CD8-positive, alpha-beta memory T cell (primary cell): ENCODE data around the gene BECN2. TPM values are rescaled to one million over a fixed set of nuclear protein-coding genes. Genes with fewer than 3 reads are reported as not detected.
A peak's percentile ranks its signal among the peaks of the same experiment; 100 is the strongest.

Experiments
- CTCF ChIA-PET: fragments of 350-600 bp; sonication (Branson Sonifier 250); formaldehyde crosslinking; loops from one replicate; lab custom pipeline; 2021; ENCODE audit warnings: antibody characterized with exemption; lab: Charles Lee
- POLR2A ChIA-PET: fragments of 350-600 bp; sonication (Branson Sonifier 250); formaldehyde crosslinking; loops from one replicate; lab custom pipeline; 2021; ENCODE audit warnings: antibody characterized with exemption; lab: Charles Lee
- DNase-seq, 5 donors: peaks; one replicate each; pipeline versions ENCODE4 v3.0.0 to v3.0.0-alpha.2; 2020 to 2022; ENCODE audit warnings: mixed read lengths in 1 of 5
- H3K27ac ChIP-seq: one replicate; pipeline ENCODE4 v1.7.0; 2013; ENCODE audit warnings: low read depth, mild to moderate bottlenecking, low read length, moderate library complexity
- H3K27me3 ChIP-seq: 2 replicates; pipeline ENCODE4 v1.7.0; 2013; ENCODE audit warnings: low read length, mild to moderate bottlenecking; ENCODE audit not compliant: insufficient read depth, poor library complexity, severe bottlenecking
- H3K36me3 ChIP-seq: 2 replicates; pipeline ENCODE4 v1.7.0; 2013; ENCODE audit warnings: mild to moderate bottlenecking, low read length, moderate library complexity; ENCODE audit not compliant: insufficient read depth
- H3K4me1 ChIP-seq: 2 replicates; pipeline ENCODE4 v1.7.0; 2013; ENCODE audit warnings: mild to moderate bottlenecking, low read length, moderate library complexity; ENCODE audit not compliant: insufficient read depth
- H3K4me3 ChIP-seq: 2 replicates; pipeline ENCODE4 v1.7.0; 2013; ENCODE audit warnings: mild to moderate bottlenecking, low read length
- H3K9me3 ChIP-seq: 2 replicates; pipeline ENCODE4 v1.7.0; 2013; ENCODE audit warnings: mild to moderate bottlenecking, low read length
- H3K27ac Mint-ChIP-seq, 8 donors: one replicate each; pipeline ENCODE4 v1.8.0; 2020 to 2021; ENCODE audit warnings: mixed read lengths in 8 of 8, mild to moderate bottlenecking in 6 of 8, inconsistent platforms in 3 of 8, moderate library complexity in 3 of 8
- H3K27me3 Mint-ChIP-seq, 2 donors: one replicate each; pipeline ENCODE4 v1.8.0; 2020 to 2021; ENCODE audit warnings: mixed read lengths in 2 of 2, mild to moderate bottlenecking in 1 of 2, moderate library complexity in 1 of 2
- H3K36me3 Mint-ChIP-seq, 3 donors: one replicate each; pipeline ENCODE4 v1.8.0; 2020 to 2021; ENCODE audit warnings: mixed read lengths in 3 of 3, inconsistent platforms in 1 of 3, mild to moderate bottlenecking in 1 of 3
- H3K4me1 Mint-ChIP-seq, 3 donors: one replicate each; pipeline ENCODE4 v1.8.0; 2020 to 2021; ENCODE audit warnings: mixed read lengths in 3 of 3, inconsistent platforms in 1 of 3, mild to moderate bottlenecking in 1 of 3
- H3K4me3 Mint-ChIP-seq, 7 donors: one replicate each; pipeline ENCODE4 v1.8.0; 2020 to 2021; ENCODE audit warnings: mixed read lengths in 7 of 7, mild to moderate bottlenecking in 6 of 7, moderate library complexity in 4 of 7, inconsistent platforms in 2 of 7
- H3K9me3 Mint-ChIP-seq, 5 donors: one replicate each; pipeline ENCODE4 v1.8.0; 2020 to 2022; ENCODE audit warnings: mixed read lengths in 5 of 5, mild to moderate bottlenecking in 3 of 5, moderate library complexity in 2 of 5, inconsistent platforms in 1 of 5
- polyA plus RNA-seq: library from polyadenylated mRNA; unstranded; fragments of 300-500 nt; fragmentation: Illumina TruSeq; gene quantifications from one replicate; pipeline ENCODE4 v1.2.3, GENCODE V29; 2021
- total RNA-seq, 2 experiments: library from RNA; stranded (reverse); gene quantifications; one replicate each; pipeline ENCODE4 v1.2.3, GENCODE V29; 2021

BECN2 gene
- total RNA-seq: not detected
- polyA plus RNA-seq: not detected

- H3K4me1 ChIP-seq: no peaks in the 10 kb centered on the region
- H3K36me3 ChIP-seq: no peaks in the 10 kb centered on the region
- H3K9me3 ChIP-seq: no peaks in the 10 kb centered on the region
- no peak within 1 kb of the TSS for H3K27ac ChIP-seq
- Mint-ChIP-seq H3K27ac (peak within 1 kb of the TSS in 1 of 8 donors; percentile 63), H3K36me3 (no peaks in the 10 kb centered on the region), H3K27me3 (peaks cover 0 to 1% of the 10 kb centered on the region in 2 donors), H3K9me3 (no peaks in the 10 kb centered on the region), H3K4me3 (no peak within 1 kb of the TSS), H3K4me1 (no peaks in the 10 kb centered on the region)
- H3K4me3 ChIP-seq: no peak within 1 kb of the TSS
- ChIA-PET CTCF (no interaction called here), POLR2A (no interaction called here)
- no peaks in the 10 kb centered on the region for H3K27me3 ChIP-seq
- DNase-seq: no peak
Observed at GRCh38 chr1:241957692-241958494, at the start of gene BECN2. TSS of gene BECN2 (plus strand) at chr1:241957767. CDS start at chr1:241957767, 0 bp downstream.

GRCh38 chr1:241916196-241916595 is 41.4 kb upstream of the BECN2 start:
- ChIA-PET CTCF (no interaction called here), POLR2A (no interaction called here)
- no peak for DNase-seq
- H3K4me3 ChIP-seq: no peak overlapping the region
- no peak overlapping the region for H3K4me3 Mint-ChIP-seq
- H3K4me1 ChIP-seq: no peaks in the 10 kb centered on the region
- H3K27ac ChIP-seq: no peak overlapping the region
- H3K27me3 ChIP-seq: no peaks in the 10 kb centered on the region
- no peak overlapping the region for H3K27ac Mint-ChIP-seq
- H3K36me3 Mint-ChIP-seq: no peaks in the 10 kb centered on the region
- no peaks in the 10 kb centered on the region for H3K36me3 ChIP-seq
- no peaks in the 10 kb centered on the region for H3K9me3 Mint-ChIP-seq
- H3K4me1 Mint-ChIP-seq: no peaks in the 10 kb centered on the region
- peaks cover 0 to under 1% of the 10 kb centered on the region in 2 donors for H3K27me3 Mint-ChIP-seq
- H3K9me3 ChIP-seq: no peaks in the 10 kb centered on the region

- Mint-ChIP-seq H3K36me3 (no peaks in the 10 kb centered on the region), H3K4me1 (no peaks in the 10 kb centered on the region), H3K9me3 (no peaks in the 10 kb centered on the region), H3K27me3 (peaks cover 0 to 3% of the 10 kb centered on the region in 2 donors), H3K4me3 (no peak overlapping the region), H3K27ac (no peak overlapping the region)
- H3K27me3 ChIP-seq: no peaks in the 10 kb centered on the region
- CTCF ChIA-PET: no interaction called here
- no peak for DNase-seq
- H3K27ac ChIP-seq: no peak overlapping the region
- no peaks in the 10 kb centered on the region for H3K9me3 ChIP-seq
- no peak overlapping the region for H3K4me3 ChIP-seq
- POLR2A ChIA-PET: no interaction called here
- H3K36me3 ChIP-seq: no peaks in the 10 kb centered on the region
- no peaks in the 10 kb centered on the region for H3K4me1 ChIP-seq
Observed at GRCh38 chr1:241917487-241917886, 40.1 kb upstream of the BECN2 start.

GRCh38 chr1:241918879-241919278 is 38.7 kb upstream of the BECN2 start:
- Histone ChIP-seq H3K36me3 (no peaks in the 10 kb centered on the region), H3K4me3 (no peak overlapping the region), H3K4me1 (no peaks in the 10 kb centered on the region), H3K27me3 (no peaks in the 10 kb centered on the region), H3K27ac (no peak overlapping the region), H3K9me3 (no peaks in the 10 kb centered on the region)
- ChIA-PET POLR2A (no interaction called here), CTCF (no interaction called here)
- no peak overlapping the region for H3K4me3 Mint-ChIP-seq
- no peaks in the 10 kb centered on the region for H3K9me3 Mint-ChIP-seq
- H3K36me3 Mint-ChIP-seq: no peaks in the 10 kb centered on the region
- peaks cover 0 to 3% of the 10 kb centered on the region in 2 donors for H3K27me3 Mint-ChIP-seq
- H3K27ac Mint-ChIP-seq: no peak overlapping the region
- H3K4me1 Mint-ChIP-seq: no peaks in the 10 kb centered on the region
- no peak for DNase-seq

GRCh38 chr1:241924080-241924808 is 33.3 kb upstream of the BECN2 start:
- no peaks in the 10 kb centered on the region for H3K36me3 Mint-ChIP-seq
- H3K27ac ChIP-seq: no peak overlapping the region
- ChIA-PET POLR2A (no interaction called here), CTCF (no interaction called here)
- DNase-seq: no peak
- H3K4me3 ChIP-seq: no peak overlapping the region
- H3K4me1 Mint-ChIP-seq: no peaks in the 10 kb centered on the region
- peaks cover 3 to 4% of the 10 kb centered on the region in 2 donors for H3K27me3 Mint-ChIP-seq
- no peaks in the 10 kb centered on the region for H3K36me3 ChIP-seq
- H3K27me3 ChIP-seq: no peaks in the 10 kb centered on the region
- no peak overlapping the region for H3K4me3 Mint-ChIP-seq
- H3K27ac Mint-ChIP-seq: no peak overlapping the region
- no peaks in the 10 kb centered on the region for H3K9me3 ChIP-seq
- no peaks in the 10 kb centered on the region for H3K4me1 ChIP-seq
- no peaks in the 10 kb centered on the region for H3K9me3 Mint-ChIP-seq

- H3K36me3 Mint-ChIP-seq: no peaks in the 10 kb centered on the region
- no peak for DNase-seq
- H3K36me3 ChIP-seq: no peaks in the 10 kb centered on the region
- H3K27ac Mint-ChIP-seq: no peak overlapping the region
- no peaks in the 10 kb centered on the region for H3K4me1 Mint-ChIP-seq
- H3K27me3 Mint-ChIP-seq: peaks cover 3 to 6% of the 10 kb centered on the region in 2 donors
- ChIA-PET POLR2A (no interaction called here), CTCF (no interaction called here)
- no peaks in the 10 kb centered on the region for H3K4me1 ChIP-seq
- H3K9me3 Mint-ChIP-seq: no peaks in the 10 kb centered on the region
- H3K4me3 ChIP-seq: no peak overlapping the region
- no peak overlapping the region for H3K27ac ChIP-seq
- no peak overlapping the region for H3K4me3 Mint-ChIP-seq
- H3K27me3 ChIP-seq: no peaks in the 10 kb centered on the region
- H3K9me3 ChIP-seq: no peaks in the 10 kb centered on the region
Observed at GRCh38 chr1:241926141-241926540, 31.4 kb upstream of the BECN2 start.

GRCh38 chr1:241927321-241927720 is 30.2 kb upstream of the BECN2 start:
- Histone ChIP-seq H3K4me1 (no peaks in the 10 kb centered on the region), H3K9me3 (no peaks in the 10 kb centered on the region), H3K36me3 (no peaks in the 10 kb centered on the region), H3K4me3 (no peak overlapping the region), H3K27ac (no peak overlapping the region), H3K27me3 (no peaks in the 10 kb centered on the region)
- Mint-ChIP-seq H3K4me1 (no peaks in the 10 kb centered on the region), H3K27me3 (peaks cover 7 to 8% of the 10 kb centered on the region in 2 donors), H3K4me3 (no peak overlapping the region), H3K27ac (peak overlapping the region in 1 of 8 donors; percentile 38), H3K36me3 (no peaks in the 10 kb centered on the region), H3K9me3 (no peaks in the 10 kb centered on the region)
- ChIA-PET POLR2A (no interaction called here), CTCF (no interaction called here)
- DNase-seq: no peak

- no peak overlapping the region for H3K27ac ChIP-seq
- no peaks in the 10 kb centered on the region for H3K4me1 ChIP-seq
- H3K36me3 Mint-ChIP-seq: no peaks in the 10 kb centered on the region
- CTCF ChIA-PET: no interaction called here
- H3K4me3 Mint-ChIP-seq: no peak overlapping the region
- no peak overlapping the region for H3K4me3 ChIP-seq
- H3K4me1 Mint-ChIP-seq: no peaks in the 10 kb centered on the region
- H3K27me3 Mint-ChIP-seq: peaks cover 8 to 14% of the 10 kb centered on the region in 2 donors
- peak in 1 of 5 donors; percentile 48 for DNase-seq
- no peaks in the 10 kb centered on the region for H3K36me3 ChIP-seq
- no peaks in the 10 kb centered on the region for H3K9me3 ChIP-seq
- no peak overlapping the region for H3K27ac Mint-ChIP-seq
- H3K9me3 Mint-ChIP-seq: no peaks in the 10 kb centered on the region
- H3K27me3 ChIP-seq: no peaks in the 10 kb centered on the region
- POLR2A ChIA-PET: no interaction called here
Observed at GRCh38 chr1:241932845-241933244, 24.7 kb upstream of the BECN2 start.
